Measurements from ENCODE around the gene WDR90.

GRCh38 chr16:716768-717325, 67.7 kb downstream of the WDR90 start:
- TF ChIP-seq CTCF (conservative IDR thresholded peaks at IDR 0.05 in 1 of 2, IDR thresholded peaks at IDR 0.05 in 1 of 2; ENCODE audit: extremely low read depth in 1 of 2, insufficient read depth in 1 of 2, low read depth in 1 of 2, low read length in 2 of 2) (no peak), EZH2 (IDR thresholded peaks at IDR 0.05; ENCODE audit: borderline replicate concordance, low read length) (no peak)
